GM10248 (cell line): ENCODE results near the gene NPFFR1.
A peak's percentile ranks its signal among the peaks of the same experiment; 100 is the strongest.

Experiments used
- CTCF ChIA-PET: fragments of 300-600 bp; sonication (Branson Sonifier 250); formaldehyde crosslinking; extraction: SDS; loops from one replicate; lab custom pipeline; 2021; ENCODE audit warnings: antibody characterized with exemption; lab: Yijun Ruan, JAX
- POLR2A ChIA-PET: fragments of 350-650 bp; sonication (Branson Sonifier 250); formaldehyde crosslinking; extraction: SDS; loops from one replicate; lab custom pipeline; 2020; ENCODE audit warnings: antibody characterized with exemption; lab: Yijun Ruan, JAX
- DNase-seq: peaks from one replicate; pipeline ENCODE4 v3.0.0; 2012; ENCODE audit errors: extremely low spot score
- TF ChIP-seq, protein P1 (sequence below): IDR thresholded peaks from 2 replicates; pipeline ENCODE4 v1.5.1; 2012; ENCODE audit warnings: mild to moderate bottlenecking, low read depth; ENCODE audit errors: extremely low read depth, missing control alignments, control extremely low read depth

Gene NPFFR1

GRCh38 chr10:70274643-70275042, 9.2 kb downstream of the NPFFR1 start:
- CTCF ChIA-PET = interaction anchor here (1.3 to 5.3 kb wide), 4 partner anchors 10 to 159 kb away, joined by 3 to 39 read pairs (median 8); no protein-coding TSS in a partner anchor

DNA sequence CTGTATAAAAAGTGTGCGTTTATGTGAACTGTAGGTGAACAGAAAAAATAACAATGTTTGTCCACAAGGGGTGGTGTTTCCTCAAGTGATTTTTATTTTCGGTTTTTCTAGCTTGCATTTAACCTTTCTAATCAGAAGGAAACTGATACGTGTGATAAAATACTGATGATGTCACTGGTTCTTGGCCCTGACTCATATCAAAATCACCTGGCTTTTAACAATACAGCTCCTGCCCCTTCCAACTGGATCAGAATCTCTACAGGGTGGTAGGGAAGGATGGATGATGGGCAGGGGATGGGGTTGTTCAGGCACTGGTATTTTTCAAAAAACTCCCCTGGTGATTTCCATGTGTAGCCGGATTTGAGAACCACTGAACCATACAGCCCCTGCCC, 10.9 kb downstream of the NPFFR1 start:
- POLR2A ChIA-PET = interaction anchor here (1.0 kb wide), 1 partner anchor 132 kb away, joined by 3 read pairs; no protein-coding TSS in a partner anchor
- peak; percentile 75 for DNase-seq
- TF ChIP-seq, protein P1, sequence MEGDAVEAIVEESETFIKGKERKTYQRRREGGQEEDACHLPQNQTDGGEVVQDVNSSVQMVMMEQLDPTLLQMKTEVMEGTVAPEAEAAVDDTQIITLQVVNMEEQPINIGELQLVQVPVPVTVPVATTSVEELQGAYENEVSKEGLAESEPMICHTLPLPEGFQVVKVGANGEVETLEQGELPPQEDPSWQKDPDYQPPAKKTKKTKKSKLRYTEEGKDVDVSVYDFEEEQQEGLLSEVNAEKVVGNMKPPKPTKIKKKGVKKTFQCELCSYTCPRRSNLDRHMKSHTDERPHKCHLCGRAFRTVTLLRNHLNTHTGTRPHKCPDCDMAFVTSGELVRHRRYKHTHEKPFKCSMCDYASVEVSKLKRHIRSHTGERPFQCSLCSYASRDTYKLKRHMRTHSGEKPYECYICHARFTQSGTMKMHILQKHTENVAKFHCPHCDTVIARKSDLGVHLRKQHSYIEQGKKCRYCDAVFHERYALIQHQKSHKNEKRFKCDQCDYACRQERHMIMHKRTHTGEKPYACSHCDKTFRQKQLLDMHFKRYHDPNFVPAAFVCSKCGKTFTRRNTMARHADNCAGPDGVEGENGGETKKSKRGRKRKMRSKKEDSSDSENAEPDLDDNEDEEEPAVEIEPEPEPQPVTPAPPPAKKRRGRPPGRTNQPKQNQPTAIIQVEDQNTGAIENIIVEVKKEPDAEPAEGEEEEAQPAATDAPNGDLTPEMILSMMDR = peak; percentile 34
- CTCF ChIA-PET = interaction anchor here (0.6 to 5.3 kb wide), 27 partner anchors 8 to 175 kb away, joined by 3 to 39 read pairs (median 4); partner anchors contain the start of genes NPFFR1 and TYSND1

More at GRCh38 chr10:70274643-70275042, 9.2 kb downstream of the NPFFR1 start:
- POLR2A ChIA-PET = interaction anchor here (0.6 kb wide), 1 partner anchor 19 kb away, joined by 3 read pairs; no protein-coding TSS in a partner anchor
- no peak for DNase-seq
- TF ChIP-seq, protein P1 = no peak

GRCh38 chr10:70271996-70272924, 11.5 kb downstream of the NPFFR1 start:
- no peak for DNase-seq
- TF ChIP-seq, protein P1 = no peak
- ChIA-PET POLR2A (interaction anchor here (1.0 kb wide), 1 partner anchor 133 kb away, joined by 3 read pairs; no protein-coding TSS in a partner anchor), CTCF (interaction anchor here (0.6 to 5.3 kb wide), 28 partner anchors 7 to 175 kb away, joined by 3 to 39 read pairs (median 4); partner anchors contain the start of genes NPFFR1 and TYSND1)

- DNase-seq = no peak
- POLR2A ChIA-PET = no interaction called here
- TF ChIP-seq, protein P1 = no peak
- CTCF ChIA-PET = interaction anchor here (1.1 to 5.3 kb wide), 9 partner anchors 13 to 155 kb away, joined by 3 to 39 read pairs (median 7); partner anchors contain the start of gene NPFFR1
Measured at GRCh38 chr10:70270952-70271351, 12.9 kb downstream of the NPFFR1 start.

GRCh38 chr10:70269741-70270140, 14.1 kb downstream of the NPFFR1 start:
- CTCF ChIA-PET = interaction anchor here (1.0 to 2.2 kb wide), 8 partner anchors 12 to 192 kb away, joined by 3 to 11 read pairs (median 4); no protein-coding TSS in a partner anchor

GRCh38 chr10:70268376-70268775, 15.4 kb downstream of the NPFFR1 start:
- no peak for DNase-seq
- ChIA-PET CTCF (interaction anchor here (0.9 to 2.7 kb wide), 6 partner anchors 9 to 193 kb away, joined by 3 to 19 read pairs (median 5); no protein-coding TSS in a partner anchor), POLR2A (no interaction called here)
- TF ChIP-seq, protein P1 = no peak

More at GRCh38 chr10:70269741-70270140, 14.1 kb downstream of the NPFFR1 start:
- TF ChIP-seq, protein P1 = no peak
- POLR2A ChIA-PET = no interaction called here
- no peak for DNase-seq
